ENCODE data around the gene GRPEL1. TPM values are rescaled to one million over a fixed set of nuclear protein-coding genes. Genes with fewer than 3 reads are reported as not detected.

The GRPEL1 gene
- total and polyA plus RNA-seq, 2 of the 13 experiments (the other 11 are each of a cell fraction or from before 2014, with no cell fraction given): 32.3 to 141 TPM

DNA sequence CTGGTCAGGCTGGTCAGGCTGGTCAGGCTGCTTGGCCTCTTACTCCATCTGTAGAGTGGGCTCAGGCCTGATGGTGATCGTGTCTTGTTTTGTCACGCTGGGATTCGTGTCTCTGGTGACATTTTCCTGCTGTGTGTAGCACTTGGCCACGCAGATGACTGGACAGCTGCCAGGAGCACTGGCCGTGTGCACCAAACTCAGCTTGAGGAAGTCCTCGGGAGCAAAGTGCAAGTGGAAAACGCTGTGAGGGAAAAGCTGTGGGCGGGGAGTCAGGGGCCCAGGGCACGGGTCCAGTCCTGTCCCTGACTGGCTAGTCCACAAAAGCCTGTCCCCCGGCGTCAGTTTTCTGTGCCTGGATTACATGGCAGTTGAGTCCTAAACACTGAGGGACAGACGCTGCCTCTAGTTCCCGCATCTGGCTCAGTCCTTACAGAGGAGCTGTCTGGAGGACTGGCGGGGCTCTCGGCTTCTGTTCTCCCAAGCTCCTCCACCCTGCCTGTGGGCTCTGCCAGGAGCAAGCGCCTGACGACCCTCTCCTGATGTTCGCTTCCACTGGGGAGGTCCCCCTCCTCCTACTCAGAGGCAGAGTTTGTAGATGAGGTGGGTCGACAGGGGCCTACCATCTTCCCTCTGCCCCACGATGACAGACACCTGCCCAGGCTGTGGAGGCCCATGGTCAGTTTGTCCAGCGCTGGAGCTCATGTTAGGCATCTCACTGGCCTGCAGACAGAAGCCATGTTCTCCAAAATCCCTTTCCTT lies 35.9 kb upstream of the GRPEL1 start (continued):
- TF ChIP-seq GFI1 (CRISPR knock-in tag; IDR thresholded peaks at IDR 0.05; ENCODE audit: borderline replicate concordance): peak; percentile 47; the same call in 1 of the 2 replicates
- no peak for TF ChIP-seq SKI (IDR thresholded peaks at IDR 0.05; ENCODE audit: partially characterized antibody)
- no peak for TF ChIP-seq SRSF9 (IDR thresholded peaks at IDR 0.05; ENCODE audit: borderline replicate concordance, insufficient read depth, low read depth, low read length, poor library complexity, severe bottlenecking)
- TF ChIP-seq KDM1A (CRISPR knock-in tag; IDR thresholded peaks at IDR 0.05): peak; percentile 70; the same call in 1 of the 2 replicates
- no peak; the same call in 1 of the 2 replicates for TF ChIP-seq KDM5A (IDR thresholded peaks at IDR 0.05; ENCODE audit: borderline replicate concordance, low read length)
- no peak for TF ChIP-seq PBX3 (CRISPR knock-in tag; IDR thresholded peaks at IDR 0.05; ENCODE audit: borderline replicate concordance)
- no peak; the same call in 1 of the 2 replicates for TF ChIP-seq ZNF3 (CRISPR knock-in tag; IDR thresholded peaks at IDR 0.05)
- TF ChIP-seq CEBPG (CRISPR knock-in tag; IDR thresholded peaks at IDR 0.05): no peak
- no peak for TF ChIP-seq ZNF136 (CRISPR knock-in tag; IDR thresholded peaks at IDR 0.05; ENCODE audit: low read depth)
- TF ChIP-seq USF2 (IDR thresholded peaks at IDR 0.05; ENCODE audit: low read depth, low read length): no peak
- TF ChIP-seq USF2 (CRISPR knock-in tag; IDR thresholded peaks at IDR 0.05; ENCODE audit: borderline replicate concordance): no peak
- TF ChIP-seq ZNF205 (CRISPR knock-in tag; IDR thresholded peaks at IDR 0.05): no peak; the same call in 1 of the 2 replicates
- TF ChIP-seq RAD51 (IDR thresholded peaks at IDR 0.05; ENCODE audit: borderline replicate concordance): no peak
- peak; percentile 35; the same call in 1 of the 2 replicates for TF ChIP-seq MXD4 (CRISPR knock-in tag; IDR thresholded peaks at IDR 0.05)
- TF ChIP-seq, protein P1, sequence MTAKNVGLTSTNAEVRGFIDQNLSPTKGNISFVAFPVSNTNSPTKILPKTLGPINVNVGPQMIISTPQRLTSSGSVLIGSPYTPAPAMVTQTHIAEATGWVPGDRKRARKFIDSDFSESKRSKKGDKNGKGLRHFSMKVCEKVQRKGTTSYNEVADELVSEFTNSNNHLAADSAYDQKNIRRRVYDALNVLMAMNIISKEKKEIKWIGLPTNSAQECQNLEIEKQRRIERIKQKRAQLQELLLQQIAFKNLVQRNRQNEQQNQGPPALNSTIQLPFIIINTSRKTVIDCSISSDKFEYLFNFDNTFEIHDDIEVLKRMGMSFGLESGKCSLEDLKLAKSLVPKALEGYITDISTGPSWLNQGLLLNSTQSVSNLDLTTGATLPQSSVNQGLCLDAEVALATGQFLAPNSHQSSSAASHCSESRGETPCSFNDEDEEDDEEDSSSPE (CRISPR knock-in tag; IDR thresholded peaks at IDR 0.05): 0 out of 2 replicates have a peak, but pooled peaks have one; percentile 25
- TF ChIP-seq EP300 (IDR thresholded peaks at IDR 0.05; ENCODE audit: low read depth in 2 of 2, low read length in 2 of 2): peak in 1 of 2 experiments; percentile 49; a peak in 2 of 4 replicates
- TF ChIP-seq EP300 (CRISPR knock-in tag; IDR thresholded peaks at IDR 0.05; ENCODE audit: borderline replicate concordance): peak; percentile 49
- no peak for TF ChIP-seq ZMAT5 (CRISPR knock-in tag; IDR thresholded peaks at IDR 0.05; ENCODE audit: borderline replicate concordance, low read depth)
- no peak for TF ChIP-seq POLR2AphosphoS2 (IDR thresholded peaks at IDR 0.05; ENCODE audit: low read depth, low read length)
- no peak for TF ChIP-seq ATF1 (CRISPR knock-in tag; IDR thresholded peaks at IDR 0.05)
- TF ChIP-seq ZNF619 (CRISPR knock-in tag; IDR thresholded peaks at IDR 0.05): 0 out of 2 replicates have a peak, but pooled peaks have one; percentile 57
- no peak for TF ChIP-seq ETV6 (CRISPR knock-in tag; conservative IDR thresholded peaks at IDR 0.05)
- no peak for TF ChIP-seq SATB2 (CRISPR knock-in tag; IDR thresholded peaks at IDR 0.05)
- no peak for TF ChIP-seq ZNF674 (CRISPR knock-in tag; IDR thresholded peaks at IDR 0.05; ENCODE audit: low read depth)
- TF ChIP-seq MEIS1 (CRISPR knock-in tag; IDR thresholded peaks at IDR 0.05; ENCODE audit: borderline replicate concordance): no peak
- TF ChIP-seq HMG20A (CRISPR knock-in tag; IDR thresholded peaks at IDR 0.05; ENCODE audit: borderline replicate concordance): no peak
- TF ChIP-seq ELF4 (CRISPR knock-in tag; IDR thresholded peaks at IDR 0.05; ENCODE audit: borderline replicate concordance): 0 out of 2 replicates have a peak, but pooled peaks have one; percentile 21

Measured in HepG2 (cell line).